HG03066 (cell line): ENCODE results near the gene ZNF506.
"Not testable (repeated sequence)": the region's sequence is repeated elsewhere in the genome, so short reads cannot be mapped to it uniquely, and the experiment has no call there.

Experiments used
- ATAC-seq: cut with Tn5 transposase; IDR thresholded peaks from one replicate; pipeline ENCODE4 v1.9.1; 2021; ENCODE audit warnings: low read depth; ENCODE audit not compliant: unreplicated experiment

Gene ZNF506

DNA sequence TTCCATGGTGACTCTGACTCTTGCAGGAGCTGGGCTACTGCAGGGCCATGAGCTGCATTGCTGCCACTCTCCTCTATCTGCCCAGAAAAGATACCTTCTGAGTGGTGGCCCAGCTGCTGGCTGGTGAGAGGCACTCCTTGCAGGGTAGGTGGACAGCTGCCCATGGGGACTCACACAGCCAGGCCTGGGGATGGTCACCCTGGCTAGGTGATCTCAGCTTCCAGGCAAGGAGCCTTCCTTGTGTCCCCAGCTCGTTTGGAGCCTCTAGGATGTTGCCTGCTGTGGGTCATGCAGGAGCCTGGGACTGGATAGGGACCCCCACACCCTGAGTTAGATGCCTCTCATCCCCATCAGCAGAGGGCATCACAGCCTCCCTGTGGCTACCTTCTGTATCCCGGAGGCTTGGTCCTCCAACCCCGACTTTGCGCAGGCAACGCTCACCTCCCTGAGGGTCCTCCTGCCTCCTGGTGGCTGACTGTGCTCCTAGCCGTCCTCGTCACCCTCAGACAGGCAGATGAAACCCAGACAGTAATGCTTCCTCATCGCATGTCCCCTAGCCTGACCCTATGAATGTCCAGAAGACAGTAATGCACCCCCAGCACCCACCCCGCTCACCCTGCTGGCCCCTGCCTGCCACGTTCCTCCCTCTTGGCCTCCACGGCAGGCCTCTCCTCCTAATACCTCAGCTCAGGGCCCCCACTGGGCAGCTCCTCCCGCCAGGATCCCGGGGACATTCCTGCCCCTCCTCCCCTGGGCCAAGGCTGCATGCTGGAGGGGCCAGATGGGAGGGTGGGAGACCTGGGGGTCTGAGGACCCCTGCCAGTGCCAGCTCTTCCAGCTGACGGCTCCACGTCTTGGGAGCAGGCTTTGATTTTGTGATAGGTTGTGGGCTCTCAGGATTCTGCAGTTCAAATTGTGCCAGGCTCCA is 75.0 kb downstream of the ZNF506 start:
- no peak for ATAC-seq

DNA sequence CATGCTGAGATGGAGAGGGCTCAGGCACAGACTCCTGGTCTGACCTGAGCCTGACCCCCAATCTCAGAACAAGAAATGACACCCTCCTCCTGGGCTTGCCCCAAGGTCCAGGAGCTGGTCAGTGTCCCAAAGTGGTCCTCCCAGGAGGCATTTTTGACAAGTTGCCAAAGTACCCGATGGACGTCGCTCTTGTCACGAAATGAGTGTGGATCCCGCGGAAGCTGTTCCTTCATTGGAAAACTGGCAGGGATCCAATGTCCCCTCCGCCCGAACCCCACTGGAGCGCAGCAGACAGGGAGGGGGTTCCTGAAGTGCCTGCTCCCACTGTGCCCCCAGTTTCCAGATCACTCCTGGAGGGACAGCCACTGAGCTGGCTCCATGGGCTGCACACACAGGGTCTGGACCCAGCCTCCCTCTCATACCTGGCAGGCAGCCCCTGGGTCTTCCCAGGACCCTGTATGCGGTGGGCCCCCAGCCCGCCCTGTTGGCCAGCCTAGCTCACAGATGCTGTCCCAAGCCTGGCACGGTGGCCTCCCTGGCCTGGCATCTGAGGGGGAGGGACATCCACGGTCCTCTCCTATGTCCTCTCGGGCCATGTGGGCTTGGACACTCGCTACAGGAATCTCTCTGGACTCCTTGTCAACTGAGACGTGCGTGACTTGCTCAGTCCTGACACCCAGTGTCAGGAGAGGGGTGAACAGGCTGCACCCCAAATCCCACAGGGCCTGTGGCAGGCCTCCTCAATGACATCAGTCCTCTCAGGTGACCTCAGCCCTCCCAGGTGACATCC is 75.9 kb downstream of the ZNF506 start:
- ATAC-seq, result no peak

DNA sequence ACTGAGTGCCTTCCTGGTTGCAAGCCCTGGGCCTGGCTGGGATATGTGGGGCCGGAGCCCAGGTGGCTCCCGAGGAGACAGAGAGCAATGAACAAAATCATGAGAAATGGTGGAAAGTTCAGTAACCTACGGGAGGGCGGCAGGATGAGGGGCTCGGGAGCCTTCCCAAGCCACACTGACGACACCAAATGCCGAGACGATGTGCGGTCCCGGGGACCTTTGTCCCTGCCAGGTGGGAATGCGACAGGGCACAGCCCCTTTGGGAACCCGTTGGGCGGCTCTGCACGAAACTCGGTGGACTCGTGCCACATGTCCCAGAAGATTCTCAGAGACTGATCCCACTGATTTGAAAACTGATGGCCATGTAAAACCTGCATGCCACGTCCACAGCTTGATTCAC is 76.9 kb downstream of the ZNF506 start:
- no peak for ATAC-seq

DNA sequence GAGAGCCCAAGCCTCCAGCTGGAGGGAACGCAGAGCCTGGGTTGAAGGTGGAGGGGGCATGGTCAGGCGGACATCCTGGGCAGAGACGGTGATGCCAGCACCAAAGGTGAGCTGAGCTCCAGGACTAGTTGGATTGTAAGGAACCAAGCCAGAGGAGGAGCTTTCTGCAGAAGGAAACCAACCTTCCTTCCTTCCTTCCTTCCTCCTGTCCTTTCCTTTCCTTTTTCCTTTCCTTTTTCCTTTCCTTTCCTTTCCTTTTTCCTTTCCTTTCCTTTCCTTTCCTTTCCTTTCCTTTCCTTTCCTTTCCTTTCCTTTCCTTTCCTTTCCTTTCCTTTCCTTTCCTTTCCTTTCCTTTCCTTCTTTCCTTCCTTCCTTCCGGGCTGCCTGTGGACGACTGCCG is 77.6 kb downstream of the ZNF506 start:
- not testable (repeated sequence) for ATAC-seq

DNA sequence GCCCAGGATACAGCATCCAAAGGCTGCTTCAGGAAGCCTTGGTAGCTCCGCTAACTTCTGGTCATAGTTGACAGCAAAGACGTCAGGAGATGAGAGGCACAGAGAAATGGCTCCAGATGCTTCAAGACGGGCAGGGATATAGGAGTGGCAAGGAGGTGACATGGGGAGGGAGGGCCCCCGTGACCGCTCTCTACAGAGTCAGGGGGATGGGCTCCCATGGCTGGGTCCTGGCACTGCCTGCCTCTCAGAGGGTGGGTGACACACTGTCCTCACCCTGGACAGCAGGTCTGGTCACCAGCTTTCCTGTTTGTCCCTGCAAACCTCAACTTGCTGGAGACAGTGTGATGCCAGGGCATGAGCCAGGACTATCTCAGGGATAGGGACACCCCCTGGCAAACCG is 78.4 kb downstream of the ZNF506 start:
- no peak for ATAC-seq

DNA sequence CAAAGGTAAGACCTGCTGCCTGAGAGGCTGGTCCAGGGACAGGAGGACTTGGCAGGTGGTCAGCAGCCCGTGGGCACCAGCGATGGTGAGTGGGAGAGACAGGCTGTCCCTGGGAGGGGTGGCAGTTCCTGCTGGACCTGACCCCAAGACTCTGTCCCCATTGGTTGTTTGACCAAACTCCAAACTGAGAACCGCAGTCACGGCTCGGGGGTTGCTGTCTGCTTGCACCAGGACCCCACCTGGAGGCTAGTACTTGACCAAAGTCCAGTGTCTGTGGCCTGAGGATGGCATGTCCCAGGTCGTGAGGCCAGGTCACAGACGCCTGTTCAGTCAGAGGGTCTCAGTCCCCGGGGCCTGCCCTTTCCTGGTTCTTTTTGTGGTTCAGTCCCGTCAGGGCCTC is 78.8 kb downstream of the ZNF506 start:
- ATAC-seq, result no peak
